Nucleus accumbens (tissue), 56 donors: ENCODE measurements around the gene KCNQ1.

Experiments used
- DNase-seq, 56 donors: peaks; one replicate each; lab custom pipeline; 2025; lab: John Stamatoyannopoulos, UW

Gene KCNQ1

GRCh38 chr11:2529636-2530035 is 84.8 kb downstream of the KCNQ1 start:
- DNase-seq = no peak

- DNase-seq = no peak
Observed at GRCh38 chr11:2530131-2530854, 85.5 kb downstream of the KCNQ1 start.

GRCh38 chr11:2530855-2531200 is 86.0 kb downstream of the KCNQ1 start:
- DNase-seq = no peak

GRCh38 chr11:2531277-2531986 is 86.6 kb downstream of the KCNQ1 start:
- DNase-seq = peak in 45 of 56 donors; percentile 10 to 84 (median 48)

- no peak for DNase-seq
Observed at GRCh38 chr11:2531987-2532703, 87.3 kb downstream of the KCNQ1 start.

- peak in 54 of 56 donors; percentile 28 to 93 (median 76) for DNase-seq
Observed at GRCh38 chr11:2532704-2533586, 88.1 kb downstream of the KCNQ1 start.

- peak in 1 of 56 donors; percentile 44 for DNase-seq
Observed at GRCh38 chr11:2533587-2534133, 88.9 kb downstream of the KCNQ1 start.

GRCh38 chr11:2534134-2534956 is 89.5 kb downstream of the KCNQ1 start:
- no peak for DNase-seq

GRCh38 chr11:2534957-2535672 is 90.3 kb downstream of the KCNQ1 start:
- DNase-seq = no peak

- no peak for DNase-seq
Observed at GRCh38 chr11:2535673-2536439, 91.0 kb downstream of the KCNQ1 start.

GRCh38 chr11:2536440-2536989 is 91.7 kb downstream of the KCNQ1 start:
- no peak for DNase-seq

GRCh38 chr11:2537010-2537705 is 92.3 kb downstream of the KCNQ1 start:
- DNase-seq = no peak

- DNase-seq = no peak
Observed at GRCh38 chr11:2537896-2538724, 93.3 kb downstream of the KCNQ1 start.

- DNase-seq = no peak
Observed at GRCh38 chr11:2538951-2539350, 94.1 kb downstream of the KCNQ1 start.

- no peak for DNase-seq
Observed at GRCh38 chr11:2539371-2540222, 94.8 kb downstream of the KCNQ1 start.
